B cell (primary cell): Measurements from ENCODE around the gene RBMS3. TPM values are rescaled to one million over a fixed set of nuclear protein-coding genes. Genes with fewer than 3 reads are reported as not detected.

Experiments used
- ATAC-seq: fragments of 200-7000 bp; cut with Tn5 transposase; one replicate; pipeline ENCODE4 v1.10.0; 2021; ENCODE audit warnings: low read depth, mild to moderate bottlenecking, moderate number of reproducible peaks, moderate library complexity
- CTCF ChIA-PET: fragments of 350-600 bp; sonication (Branson Sonifier 250); formaldehyde crosslinking; loops from one replicate; lab custom pipeline; 2021; ENCODE audit warnings: antibody characterized with exemption, inconsistent platforms; lab: Charles Lee
- POLR2A ChIA-PET: fragments of 350-600 bp; sonication (Branson Sonifier 250); formaldehyde crosslinking; loops from one replicate; lab custom pipeline; 2021; ENCODE audit warnings: antibody characterized with exemption; lab: Charles Lee
- DNase-seq: peaks from one replicate; pipeline ENCODE4 v3.0.0; 2013
- H2AFZ ChIP-seq: 2 replicates; pipeline ENCODE4 v1.6.1; 2012; ENCODE audit warnings: mild to moderate bottlenecking, low read depth, low read length; ENCODE audit not compliant: insufficient read depth, poor library complexity, severe bottlenecking
- H3K27ac ChIP-seq, 2 donors: 1 replicate in 1 of 2; 2 replicates in 1 of 2; pipeline ENCODE4 v1.5.1; 2012 to 2013; ENCODE audit warnings: low read length in 2 of 2, mild to moderate bottlenecking in 2 of 2, moderate library complexity in 1 of 2
- H3K27me3 ChIP-seq, 4 experiments: fragments of 200-600 bp in 1 of 4; sonication (generic) in 1 of 4; replicated peaks in 1 of 4; 1 replicate in 2 of 4; 2 replicates in 2 of 4; pipeline versions ENCODE4 v1.6.1 to v1.7.0; 2013 to 2016; ENCODE audit warnings: low read length in 3 of 4, mild to moderate bottlenecking in 2 of 4, mixed read lengths in 1 of 4, moderate library complexity in 1 of 4; ENCODE audit not compliant: insufficient read depth in 4 of 4, control insufficient read depth in 3 of 4; ENCODE audit errors: control extremely low read depth in 1 of 4
- H3K36me3 ChIP-seq, 2 experiments: replicated peaks in 1 of 2; 1 replicate in 1 of 2; 2 replicates in 1 of 2; pipeline versions ENCODE4 v1.6.1 to v1.7.1; 2013; ENCODE audit warnings: low read length in 1 of 2; ENCODE audit not compliant: insufficient read depth in 2 of 2, control insufficient read depth in 1 of 2; ENCODE audit errors: control extremely low read depth in 1 of 2, extremely low read depth in 1 of 2
- H3K4me1 ChIP-seq, 2 donors: fragments of 200-600 bp in 1 of 2; sonication (generic) in 1 of 2; 1 replicate in 1 of 2; 2 replicates in 1 of 2; pipeline versions ENCODE4 v1.5.1 to v1.6.1; 2013 to 2017; ENCODE audit warnings: low read length in 2 of 2; ENCODE audit not compliant: control insufficient read depth in 2 of 2, insufficient read depth in 2 of 2
- H3K4me2 ChIP-seq: replicated peaks from 2 replicates; pipeline ENCODE3; 2012; ENCODE audit warnings: mild to moderate bottlenecking, low read depth, low read length; ENCODE audit not compliant: poor library complexity, severe bottlenecking
- H3K4me3 ChIP-seq, 5 experiments: fragments of 200-600 bp in 1 of 5; sonication (generic) in 1 of 5; 1 replicate in 3 of 5; 2 replicates in 2 of 5; pipeline versions ENCODE4 v1.5.1 to v1.7.0; 2011 to 2016; ENCODE audit warnings: low read length in 4 of 5, mild to moderate bottlenecking in 4 of 5, low read depth in 2 of 5, control low read depth in 1 of 5, moderate library complexity in 1 of 5; ENCODE audit not compliant: insufficient read depth in 1 of 5; ENCODE audit errors: control extremely low read depth in 1 of 5, extremely low read depth in 1 of 5
- H3K79me2 ChIP-seq: fragments of 200-600 bp; sonication (generic); one replicate; pipeline ENCODE4 v1.6.0; 2016; ENCODE audit warnings: low read length; ENCODE audit not compliant: control insufficient read depth, insufficient read depth
- H3K9ac ChIP-seq: fragments of 200-600 bp; sonication (generic); 2 replicates; pipeline ENCODE4 v1.6.1; 2017; ENCODE audit warnings: mild to moderate bottlenecking, low read length, moderate library complexity
- H3K9me3 ChIP-seq, 3 donors: one replicate each; pipeline versions ENCODE4 v1.6.1 to v1.7.1; 2013; ENCODE audit warnings: low read length in 2 of 3; ENCODE audit not compliant: control insufficient read depth in 2 of 3, insufficient read depth in 1 of 3; ENCODE audit errors: control extremely low read depth in 1 of 3
- H4K20me1 ChIP-seq: 2 replicates; pipeline ENCODE4 v1.6.0; 2012; ENCODE audit warnings: mild to moderate bottlenecking, low read length; ENCODE audit not compliant: insufficient read depth, control insufficient read depth, poor library complexity, severe bottlenecking
- H3K27ac Mint-ChIP-seq: one replicate; pipeline ENCODE4 v1.8.0; 2021; ENCODE audit warnings: mixed read lengths
- H3K27me3 Mint-ChIP-seq: one replicate; pipeline ENCODE4 v1.8.0; 2021; ENCODE audit warnings: mixed read lengths
- H3K4me1 Mint-ChIP-seq: one replicate; pipeline ENCODE4 v1.8.0; 2021; ENCODE audit warnings: mixed read lengths
- H3K4me3 Mint-ChIP-seq: one replicate; pipeline ENCODE4 v1.8.0; 2021; ENCODE audit warnings: mixed read lengths
- H3K9me3 Mint-ChIP-seq: one replicate; pipeline ENCODE4 v1.8.0; 2022; ENCODE audit warnings: mixed read lengths; ENCODE audit not compliant: insufficient read depth
- EZH2 ChIP-seq: IDR thresholded peaks from 2 replicates; pipeline ENCODE4 v1.6.1; 2012; ENCODE audit warnings: borderline replicate concordance, low read depth, mild to moderate bottlenecking, moderate library complexity, low read length; ENCODE audit not compliant: insufficient read depth, poor library complexity, severe bottlenecking
- WGBS: methylation state at CpG from one replicate; pipeline ENCODE4 v1.1.5; 2013; ENCODE audit warnings: missing lambda C conversion rate; ENCODE audit not compliant: insufficient coverage; 5-methylcytosine and 5-hydroxymethylcytosine counted together
- intact Hi-C: fragments of 100-400 bp; cut with micrococcal nuclease; formaldehyde crosslinking; loops from one replicate; pipeline ENCODE4 v1.10.0; 2022
- polyA plus RNA-seq: library from polyadenylated mRNA; depleted of rRNA; stranded (reverse); fragments of >200 nt; gene quantifications from 2 replicates; pipeline ENCODE4 v1.2.3, GENCODE V29; 2012
- total RNA-seq, 2 donors: library from RNA; stranded (reverse); fragments of 120-200 nt in 1 of 2; gene quantifications; 1 replicate in 1 of 2; 2 replicates in 1 of 2; pipeline versions ENCODE4 v1.2.3 to v1.2.4, GENCODE V29; 2013 to 2022
- TF ChIP-seq, protein P1 (sequence below): fragments of 200-600 bp; IDR thresholded peaks from one replicate; pipeline ENCODE4 v1.8.0; 2022; ENCODE audit warnings: antibody characterized with exemption, mild to moderate bottlenecking

The RBMS3 gene
- total and polyA plus RNA-seq, 2 donors (not counting 1 experiment from before 2014, with no cell fraction given) = not detected

GRCh38 chr3:29576675-29577074, 295.8 kb downstream of the RBMS3 start:
- TF ChIP-seq, protein P1, sequence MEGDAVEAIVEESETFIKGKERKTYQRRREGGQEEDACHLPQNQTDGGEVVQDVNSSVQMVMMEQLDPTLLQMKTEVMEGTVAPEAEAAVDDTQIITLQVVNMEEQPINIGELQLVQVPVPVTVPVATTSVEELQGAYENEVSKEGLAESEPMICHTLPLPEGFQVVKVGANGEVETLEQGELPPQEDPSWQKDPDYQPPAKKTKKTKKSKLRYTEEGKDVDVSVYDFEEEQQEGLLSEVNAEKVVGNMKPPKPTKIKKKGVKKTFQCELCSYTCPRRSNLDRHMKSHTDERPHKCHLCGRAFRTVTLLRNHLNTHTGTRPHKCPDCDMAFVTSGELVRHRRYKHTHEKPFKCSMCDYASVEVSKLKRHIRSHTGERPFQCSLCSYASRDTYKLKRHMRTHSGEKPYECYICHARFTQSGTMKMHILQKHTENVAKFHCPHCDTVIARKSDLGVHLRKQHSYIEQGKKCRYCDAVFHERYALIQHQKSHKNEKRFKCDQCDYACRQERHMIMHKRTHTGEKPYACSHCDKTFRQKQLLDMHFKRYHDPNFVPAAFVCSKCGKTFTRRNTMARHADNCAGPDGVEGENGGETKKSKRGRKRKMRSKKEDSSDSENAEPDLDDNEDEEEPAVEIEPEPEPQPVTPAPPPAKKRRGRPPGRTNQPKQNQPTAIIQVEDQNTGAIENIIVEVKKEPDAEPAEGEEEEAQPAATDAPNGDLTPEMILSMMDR = no peak
- no peak for TF ChIP-seq EZH2
- no peaks in the 10 kb centered on the region for H3K79me2 ChIP-seq
- Mint-ChIP-seq H3K9me3 (peaks cover 2% of the 10 kb centered on the region), H3K4me3 (no peak overlapping the region), H3K4me1 (no peaks in the 10 kb centered on the region), H3K27ac (no peak overlapping the region), H3K27me3 (no peaks in the 10 kb centered on the region)
- no peaks in the 10 kb centered on the region for H3K27me3 ChIP-seq
- H3K9ac ChIP-seq = no peak overlapping the region
- no peak overlapping the region for H3K4me2 ChIP-seq
- POLR2A ChIA-PET = no interaction called here
- no peaks in the 10 kb centered on the region for H3K4me1 ChIP-seq
- H3K36me3 ChIP-seq = no peaks in the 10 kb centered on the region
- no peak overlapping the region for H2AFZ ChIP-seq
- intact Hi-C loops = no loop called here
- H3K9me3 ChIP-seq = peaks cover 0 to 8% (median 0%) of the 10 kb centered on the region in 3 donors
- H3K4me3 ChIP-seq = no peak overlapping the region
- H4K20me1 ChIP-seq = no peaks in the 10 kb centered on the region
- ATAC-seq (no peak), DNase-seq (no peak)
- CTCF ChIA-PET = no interaction called here
- H3K27ac ChIP-seq = no peak overlapping the region

DNA sequence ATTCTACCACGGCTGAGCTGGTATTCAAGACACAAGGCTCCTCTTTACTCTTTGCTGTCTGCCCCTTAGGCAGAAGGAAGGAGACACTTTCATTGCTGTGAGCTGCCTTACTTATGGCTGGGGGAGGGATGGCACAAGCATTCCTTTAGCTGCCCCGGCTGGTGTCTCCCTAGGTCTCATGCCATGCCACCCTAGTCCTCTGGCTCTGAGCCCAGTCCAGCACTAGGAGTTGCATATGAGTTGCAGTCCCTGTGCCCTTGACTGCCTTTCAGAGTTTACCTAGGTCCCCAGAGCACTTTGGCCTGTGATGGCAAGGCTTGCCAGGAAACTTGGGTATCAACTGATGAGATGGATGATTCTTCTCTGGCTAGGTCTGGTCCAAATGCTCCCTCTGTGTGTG, 296.4 kb downstream of the RBMS3 start:
- no peaks in the 10 kb centered on the region for H3K9me3 Mint-ChIP-seq
- no peak overlapping the region for H3K4me2 ChIP-seq
- no peak overlapping the region for H2AFZ ChIP-seq
- no peak for TF ChIP-seq EZH2
- TF ChIP-seq, protein P1 = no peak
- H3K27me3 Mint-ChIP-seq = no peaks in the 10 kb centered on the region
- intact Hi-C loops = no loop called here
- no peaks in the 10 kb centered on the region for H3K4me1 ChIP-seq
- ATAC-seq = no peak
- H3K79me2 ChIP-seq = no peaks in the 10 kb centered on the region
- no peak overlapping the region for H3K4me3 ChIP-seq
- CTCF ChIA-PET = no interaction called here
- H3K9me3 ChIP-seq = peaks cover 0 to 8% (median 0%) of the 10 kb centered on the region in 3 donors
- POLR2A ChIA-PET = no interaction called here
- H3K36me3 ChIP-seq = no peaks in the 10 kb centered on the region
- H3K27ac Mint-ChIP-seq = no peak overlapping the region
- H3K4me3 Mint-ChIP-seq = no peak overlapping the region
- no peak overlapping the region for H3K9ac ChIP-seq
- H3K4me1 Mint-ChIP-seq = no peaks in the 10 kb centered on the region
- no peaks in the 10 kb centered on the region for H4K20me1 ChIP-seq
- DNase-seq = no peak
- no peaks in the 10 kb centered on the region for H3K27me3 ChIP-seq
- 94% methylated on average over 2 of the region's 2 CpGs for WGBS
- no peak overlapping the region for H3K27ac ChIP-seq
